DMS114 treated with DMSO at 0.1 percent for 48 hours (cell line): ENCODE results near the gene SWSAP1.
"Not testable (repeated sequence)": the region's sequence is repeated elsewhere in the genome, so short reads cannot be mapped to it uniquely, and the experiment has no call there.

Experiments used
- DNase-seq: peaks from one replicate; lab custom pipeline; 2025; ENCODE audit not compliant: unreplicated experiment; lab: John Stamatoyannopoulos, UW

Gene SWSAP1, protein sequence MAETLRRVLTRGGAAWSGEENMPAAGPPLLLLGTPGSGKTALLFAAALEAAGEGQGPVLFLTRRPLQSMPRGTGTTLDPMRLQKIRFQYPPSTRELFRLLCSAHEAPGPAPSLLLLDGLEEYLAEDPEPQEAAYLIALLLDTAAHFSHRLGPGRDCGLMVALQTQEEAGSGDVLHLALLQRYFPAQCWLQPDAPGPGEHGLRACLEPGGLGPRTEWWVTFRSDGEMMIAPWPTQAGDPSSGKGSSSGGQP

DNA sequence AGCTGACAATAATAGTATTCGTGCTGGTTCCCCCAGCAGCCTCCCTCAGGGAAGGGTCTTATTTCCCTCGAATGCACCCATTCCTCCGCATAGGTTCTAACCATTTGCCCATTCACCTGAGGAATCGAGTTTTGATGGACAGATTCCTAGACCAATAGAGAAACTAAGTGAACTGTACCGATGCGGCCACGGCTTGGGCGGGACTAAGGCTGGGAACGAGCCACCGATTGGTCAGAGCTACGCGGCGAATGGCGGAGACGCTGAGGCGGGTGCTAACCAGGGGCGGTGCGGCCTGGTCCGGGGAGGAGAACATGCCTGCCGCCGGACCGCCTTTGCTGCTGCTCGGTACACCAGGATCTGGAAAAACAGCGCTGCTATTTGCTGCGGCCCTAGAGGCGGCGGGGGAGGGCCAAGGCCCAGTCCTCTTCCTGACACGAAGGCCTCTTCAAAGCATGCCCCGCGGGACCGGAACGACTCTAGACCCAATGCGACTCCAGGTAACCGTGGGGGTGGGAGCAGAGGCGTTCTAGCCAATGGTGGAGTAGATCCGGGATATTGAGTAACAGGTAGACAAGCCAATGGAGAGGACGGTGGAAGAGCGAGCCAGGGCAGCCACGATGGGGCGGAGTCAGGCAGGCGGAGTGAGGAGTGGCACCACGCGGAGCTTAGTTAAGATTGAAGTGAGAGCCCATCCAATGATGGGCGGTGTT lies at the start of gene SWSAP1:
Gene SWSAP1 (plus strand): TSS at position 234 of the 710 bp plus-strand sequence. CDS start 15 bp downstream, at position 249.
- DNase-seq: peak; percentile 98

DNA sequence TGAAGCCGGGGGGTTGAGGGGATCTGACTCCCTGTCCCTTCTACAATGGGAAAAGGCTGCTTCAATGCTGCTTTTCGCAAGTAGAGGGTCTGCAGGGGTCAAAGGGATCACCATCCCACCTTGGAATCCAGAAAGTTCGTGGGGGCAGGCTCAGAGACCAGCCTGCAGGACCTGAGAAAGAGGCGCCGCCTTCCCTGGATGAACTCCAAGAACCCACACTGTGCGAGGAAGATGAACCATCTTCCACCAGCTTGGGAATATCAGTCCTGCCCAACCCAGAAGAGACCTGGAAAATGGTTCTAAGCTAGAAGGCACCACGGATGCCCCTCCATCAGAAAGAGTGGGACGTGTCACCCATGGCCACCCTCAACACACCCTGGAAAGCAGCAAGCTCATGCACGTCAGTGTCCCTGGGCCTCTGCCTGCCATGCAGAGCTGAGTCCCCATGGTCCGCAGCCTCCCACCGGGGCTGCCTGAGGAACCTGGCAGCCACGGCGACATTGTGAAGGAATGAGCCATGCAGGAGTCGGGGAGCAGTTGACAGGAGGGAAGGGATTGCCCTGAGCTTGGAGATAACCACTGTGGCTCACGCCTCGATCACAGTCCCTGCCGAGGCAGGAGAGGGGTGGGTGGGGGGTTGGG lies 49.6 kb upstream of the SWSAP1 start:
- DNase-seq: no peak

- DNase-seq: no peak
Observed at GRCh38 chr19:11325544-11325943, 48.9 kb upstream of the SWSAP1 start.

DNA sequence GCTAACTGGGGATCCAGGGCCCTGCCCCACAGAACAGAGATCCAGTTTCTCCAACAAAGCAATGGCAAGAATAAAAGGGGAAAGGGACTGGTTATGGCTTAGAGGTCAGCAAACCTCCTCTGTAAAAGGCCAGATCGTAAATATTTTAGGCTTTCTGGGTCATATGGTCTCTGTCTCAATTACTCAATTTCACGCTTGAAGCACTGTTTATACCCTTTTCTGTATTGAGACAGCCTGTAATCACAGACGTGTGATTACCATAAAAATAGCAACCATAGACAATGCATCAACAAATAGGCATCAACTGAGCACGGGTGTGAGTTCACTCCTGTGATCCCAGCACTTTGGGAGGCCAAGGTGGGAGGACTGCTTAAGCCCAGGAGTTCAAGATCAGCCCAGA lies 44.3 kb upstream of the SWSAP1 start:
- DNase-seq: no peak

- no peak for DNase-seq
Observed at GRCh38 chr19:11331502-11331901, 43.0 kb upstream of the SWSAP1 start.

DNA sequence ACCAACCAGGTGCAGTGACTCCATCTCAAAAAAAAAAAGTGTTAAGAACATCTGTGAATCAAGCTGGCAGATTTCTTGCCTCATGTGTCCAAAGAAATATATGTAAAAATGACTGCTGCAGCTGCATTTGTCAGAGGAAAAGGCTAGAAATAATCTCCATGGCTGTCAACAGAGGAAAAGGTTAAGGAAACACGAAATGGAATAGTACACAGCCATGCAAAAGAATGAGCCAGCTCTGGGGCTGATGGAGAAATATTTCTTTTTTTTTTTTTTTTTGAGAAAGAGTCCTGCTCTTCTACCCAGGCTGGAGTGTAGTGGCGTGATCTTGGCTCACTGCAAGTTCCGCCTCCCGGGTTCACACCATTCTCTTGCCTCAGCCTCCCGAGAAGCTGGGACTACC lies 41.6 kb upstream of the SWSAP1 start:
- DNase-seq: no peak

DNA sequence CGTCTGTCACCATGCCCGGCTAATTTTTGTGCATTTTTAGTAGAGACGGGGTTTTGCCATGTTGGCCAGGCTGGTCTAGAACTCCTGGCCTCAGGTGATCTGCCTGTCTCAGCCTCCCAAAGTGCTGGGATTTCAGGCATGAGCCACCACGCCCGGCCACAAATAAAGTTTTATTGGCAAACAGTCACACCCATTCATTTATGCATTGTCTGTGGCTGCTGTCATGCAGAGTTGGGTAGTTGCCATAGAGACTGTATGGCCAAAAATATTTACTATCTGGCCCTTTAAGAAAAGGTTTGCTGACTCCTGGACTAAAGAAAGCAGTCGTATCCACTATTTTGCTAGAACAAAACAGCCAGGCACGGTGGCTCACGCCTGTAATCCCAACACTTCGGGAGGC lies 40.6 kb upstream of the SWSAP1 start:
- not testable (repeated sequence) for DNase-seq

- DNase-seq: no peak
Observed at GRCh38 chr19:11335449-11336146, 38.9 kb upstream of the SWSAP1 start.

GRCh38 chr19:11337080-11337479 lies 37.4 kb upstream of the SWSAP1 start:
- no peak for DNase-seq

DNA sequence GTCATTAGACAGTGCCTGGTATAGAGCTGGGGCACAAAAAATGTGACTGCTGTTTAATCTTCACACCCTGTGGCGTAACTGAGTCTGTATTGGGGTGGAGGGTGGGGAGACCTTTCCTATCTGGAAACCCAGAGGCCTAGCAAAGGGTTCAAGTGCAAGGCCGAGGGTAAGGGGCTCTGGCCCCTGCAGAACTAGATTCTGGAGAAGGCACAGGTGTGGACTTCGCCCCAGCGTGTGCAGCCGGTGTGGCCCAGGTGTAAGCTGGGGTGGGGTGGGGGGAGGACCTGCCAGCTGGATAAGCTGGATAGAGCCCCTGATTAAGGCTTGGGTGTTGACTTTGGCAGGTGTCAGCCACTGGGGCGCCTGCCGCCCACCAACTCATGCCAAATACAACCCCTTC lies 36.3 kb upstream of the SWSAP1 start:
- DNase-seq: no peak

DNA sequence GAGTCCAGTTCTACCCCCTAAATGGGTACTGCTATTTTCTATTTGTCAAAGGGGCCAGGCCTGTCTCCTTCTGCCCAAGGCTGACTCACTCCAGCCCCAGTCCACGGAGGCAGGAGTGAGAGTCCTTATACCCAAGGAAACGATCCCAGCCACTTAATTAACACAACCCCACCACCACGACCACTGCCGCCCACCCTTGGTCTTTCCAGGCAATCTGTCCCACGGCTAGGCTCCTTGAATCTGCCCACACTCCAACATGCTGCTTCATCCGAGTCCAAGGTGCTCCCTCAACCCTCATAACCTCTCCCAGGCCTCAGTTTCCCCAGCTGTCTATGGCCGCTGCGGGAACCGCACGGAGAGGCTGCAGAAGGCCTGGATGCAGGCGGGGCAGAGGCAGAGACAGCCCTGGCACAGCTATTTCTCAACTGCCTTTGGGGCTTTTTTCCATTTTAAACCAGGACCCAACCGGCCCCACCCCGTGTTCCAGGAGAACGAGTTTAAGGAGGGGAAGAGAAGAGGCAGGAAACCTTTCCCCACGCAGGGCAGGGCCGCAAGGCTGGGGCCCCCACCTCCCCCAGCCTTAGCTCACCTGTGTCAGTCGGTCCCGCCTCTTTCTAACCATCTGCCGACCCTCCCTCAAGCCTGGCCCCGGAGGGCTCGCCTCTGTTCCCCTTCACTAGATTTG lies 35.8 kb upstream of the SWSAP1 start:
- no peak for DNase-seq

DNA sequence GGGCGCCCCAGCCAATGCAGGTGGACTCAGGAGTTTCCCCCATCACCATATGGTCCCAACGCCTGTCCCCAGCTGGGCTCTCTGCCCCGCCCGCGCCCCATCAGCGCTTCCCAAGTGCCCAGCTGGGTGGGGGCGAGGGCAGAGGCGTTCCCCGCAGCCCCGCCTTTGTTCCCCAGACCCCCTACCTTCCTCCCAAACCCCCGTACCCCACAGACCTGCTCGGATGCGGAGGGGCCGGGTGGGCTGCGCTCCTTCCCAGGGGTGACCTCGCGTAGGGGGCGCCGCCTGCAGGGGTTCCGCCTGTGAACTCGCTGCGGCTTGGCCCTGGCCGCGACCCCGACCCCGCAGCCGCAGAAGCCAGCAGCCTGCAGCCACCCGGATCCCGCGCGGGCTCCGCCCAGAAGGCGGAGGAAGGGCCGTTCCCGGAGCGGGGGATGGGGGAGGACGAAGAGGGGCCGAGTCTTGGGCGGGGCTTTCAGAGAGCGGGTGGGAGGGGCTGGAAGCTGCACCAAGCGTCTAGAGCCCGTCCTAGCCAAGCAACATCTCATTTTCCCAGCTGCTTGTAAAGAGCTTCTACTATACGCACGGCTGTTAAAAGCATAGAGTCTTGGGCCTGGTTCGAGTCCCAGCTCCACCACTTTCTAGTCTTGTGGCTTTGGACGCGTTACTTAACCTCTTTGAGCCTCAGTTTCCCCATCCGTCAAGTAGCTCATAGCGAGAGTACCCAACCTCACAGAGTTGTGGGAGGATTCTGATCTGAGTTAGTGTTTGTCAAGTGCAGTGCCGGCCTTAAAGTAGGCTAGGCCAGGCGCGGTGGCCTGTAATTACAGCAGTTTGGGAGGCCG lies 35.0 kb upstream of the SWSAP1 start, which contains the start of gene RAB3D:
Gene RAB3D (minus strand): TSS at position 404 of the 845 bp plus-strand sequence. CDS start 2,258 bp downstream, outside the sequence.
- DNase-seq: peak; percentile 75

DNA sequence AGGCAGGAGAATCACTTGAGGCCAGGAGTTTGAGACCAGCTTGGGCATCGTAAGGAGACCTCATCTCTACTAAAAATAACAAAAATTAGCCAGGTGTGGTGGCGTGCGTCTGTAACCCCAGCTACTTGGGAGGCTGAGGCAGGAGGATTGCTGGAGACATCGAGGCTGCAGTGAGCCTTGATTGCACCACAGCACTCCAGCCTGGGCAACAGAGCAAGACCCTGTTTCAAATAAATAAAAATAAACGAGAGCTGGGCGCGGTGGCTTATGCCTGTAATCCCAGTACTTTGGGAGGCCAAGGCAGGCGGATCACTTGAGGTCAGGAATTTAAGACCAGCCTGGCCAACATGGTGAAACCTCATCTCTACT lies 34.4 kb upstream of the SWSAP1 start:
- DNase-seq: not testable (repeated sequence)

DNA sequence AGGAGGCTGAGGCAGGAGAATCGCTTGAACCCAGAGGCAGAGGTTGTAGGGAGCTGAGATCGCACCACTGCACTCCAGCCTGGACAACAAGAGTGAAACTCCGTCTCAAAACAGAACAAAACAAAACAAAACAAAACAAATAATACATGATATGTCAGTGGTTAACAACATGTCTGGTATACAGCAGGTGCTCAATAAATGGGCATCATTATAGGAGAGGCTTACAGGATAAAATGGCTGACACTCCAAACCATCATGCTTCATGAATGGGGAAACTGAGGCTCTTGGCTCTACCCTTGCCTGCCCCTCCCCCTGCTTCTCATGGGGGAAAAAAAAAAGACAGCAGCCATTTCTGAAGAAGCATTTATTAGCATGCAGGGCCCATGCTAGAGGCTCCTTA lies 32.0 kb upstream of the SWSAP1 start:
- no peak for DNase-seq

DNA sequence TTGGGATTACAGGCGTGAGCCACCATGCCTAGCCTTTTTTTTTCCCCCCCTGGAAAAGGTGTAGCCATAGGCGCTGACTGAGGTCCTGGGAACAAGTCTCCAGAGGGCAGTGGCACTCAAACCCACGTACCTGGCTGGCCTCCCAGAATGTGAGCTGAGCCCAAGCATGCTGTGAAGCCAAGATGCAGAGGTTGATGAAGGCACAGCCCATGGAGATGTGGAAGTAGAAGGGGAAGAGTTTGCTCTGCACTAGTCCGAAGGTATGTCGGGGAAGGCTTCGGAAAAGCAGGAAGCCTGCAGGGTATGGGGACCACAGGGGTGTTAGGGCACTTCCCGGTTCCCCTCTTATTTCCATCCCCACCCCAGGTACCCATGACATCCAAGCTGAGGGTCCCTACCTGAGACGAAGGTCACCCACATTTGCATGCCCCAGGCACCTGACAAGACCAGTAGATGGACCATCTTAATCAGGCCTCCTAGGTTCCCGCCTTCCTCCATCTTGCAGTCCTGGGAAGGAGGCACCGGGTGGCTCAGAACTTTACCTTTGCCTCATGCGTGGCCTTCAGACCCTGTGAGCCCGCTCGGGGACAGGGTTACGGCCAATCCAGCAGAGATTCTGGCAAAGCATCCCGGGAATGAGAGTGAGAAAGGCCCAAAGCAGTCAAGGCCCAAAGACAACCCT lies 29.2 kb upstream of the SWSAP1 start:
- DNase-seq: no peak

DNA sequence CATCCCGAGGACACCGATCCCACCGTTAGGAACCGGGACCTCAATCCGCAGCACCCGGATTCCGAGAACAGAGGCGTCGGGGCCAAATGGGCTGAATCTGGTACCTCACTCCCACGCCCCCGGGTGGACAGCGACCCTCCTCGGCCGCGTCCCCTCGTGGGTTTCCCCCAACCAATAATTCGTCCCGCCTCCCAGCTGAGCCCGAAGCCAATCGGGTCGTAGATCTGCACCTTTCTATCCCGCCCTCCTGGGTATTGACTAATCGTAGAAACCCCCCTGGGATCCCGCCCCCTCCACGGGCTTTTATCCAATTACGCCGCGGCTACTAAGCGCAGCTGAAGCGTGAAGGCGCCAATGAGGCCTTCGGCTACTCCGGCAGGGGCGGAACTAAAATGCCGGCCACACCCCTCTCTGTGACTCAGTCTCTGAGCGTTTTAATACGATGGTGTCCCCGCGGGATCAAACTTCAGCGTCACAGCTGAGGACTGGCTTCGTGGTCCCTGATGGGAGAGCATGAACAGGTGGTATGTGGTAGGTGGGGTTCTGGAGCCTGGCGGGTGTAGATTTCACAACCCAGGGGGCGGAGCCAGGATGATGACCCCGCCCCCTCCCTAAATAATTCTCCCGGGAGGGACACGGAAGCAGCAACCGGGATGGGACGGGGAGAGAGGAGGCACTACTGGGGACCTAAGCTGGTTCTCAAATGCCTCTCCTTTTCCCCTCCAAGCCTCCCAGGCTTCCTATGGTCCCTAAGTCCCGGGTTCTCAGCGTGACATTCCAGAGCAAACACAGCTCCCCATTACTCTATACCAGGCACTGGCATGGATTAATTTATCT lies 28.1 kb upstream of the SWSAP1 start, which contains the start of the genes CCDC159 and TMEM205:
Gene CCDC159 (plus strand): TSS at position 416 of the 837 bp plus-strand sequence. CDS start 88 bp downstream, at position 504.
Gene TMEM205 (minus strand): TSS at position 165 of the 837 bp plus-strand sequence. CDS start 649 bp downstream, outside the sequence.
- peak; percentile 89 for DNase-seq

DNA sequence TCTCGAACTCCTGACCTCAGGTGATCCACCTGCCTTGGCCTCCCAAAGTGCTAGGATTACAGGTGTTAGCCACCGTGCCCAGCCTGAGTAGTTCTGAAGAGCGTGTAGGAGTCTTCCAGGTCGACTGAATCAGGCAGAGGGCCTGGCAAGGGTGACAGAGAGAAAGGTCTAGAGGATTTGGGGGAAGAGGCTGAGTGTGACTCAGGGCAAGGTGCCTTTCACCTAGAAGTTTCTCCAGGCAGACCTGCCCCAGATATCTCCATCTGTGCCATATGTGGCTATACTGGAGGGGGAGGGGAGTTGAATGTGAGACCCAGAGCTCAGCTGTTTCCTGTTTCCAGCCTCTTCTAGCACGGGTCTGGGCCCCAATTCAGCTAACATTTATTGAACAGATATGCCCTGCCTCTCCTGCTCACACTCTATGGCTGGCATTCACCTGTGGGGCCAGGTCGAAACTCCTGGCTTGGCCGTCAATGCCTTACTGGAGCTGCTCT lies 26.9 kb upstream of the SWSAP1 start:
- no peak for DNase-seq

GRCh38 chr19:11349171-11349570 lies 25.3 kb upstream of the SWSAP1 start:
- DNase-seq: no peak
